GM19438 (cell line): ENCODE data around the gene USP32.

ENCODE experiments used
- ATAC-seq: cut with Tn5 transposase; IDR thresholded peaks from one replicate; pipeline ENCODE4 v1.9.1; 2021; ENCODE audit warnings: low read depth; ENCODE audit not compliant: unreplicated experiment

The USP32 gene

DNA sequence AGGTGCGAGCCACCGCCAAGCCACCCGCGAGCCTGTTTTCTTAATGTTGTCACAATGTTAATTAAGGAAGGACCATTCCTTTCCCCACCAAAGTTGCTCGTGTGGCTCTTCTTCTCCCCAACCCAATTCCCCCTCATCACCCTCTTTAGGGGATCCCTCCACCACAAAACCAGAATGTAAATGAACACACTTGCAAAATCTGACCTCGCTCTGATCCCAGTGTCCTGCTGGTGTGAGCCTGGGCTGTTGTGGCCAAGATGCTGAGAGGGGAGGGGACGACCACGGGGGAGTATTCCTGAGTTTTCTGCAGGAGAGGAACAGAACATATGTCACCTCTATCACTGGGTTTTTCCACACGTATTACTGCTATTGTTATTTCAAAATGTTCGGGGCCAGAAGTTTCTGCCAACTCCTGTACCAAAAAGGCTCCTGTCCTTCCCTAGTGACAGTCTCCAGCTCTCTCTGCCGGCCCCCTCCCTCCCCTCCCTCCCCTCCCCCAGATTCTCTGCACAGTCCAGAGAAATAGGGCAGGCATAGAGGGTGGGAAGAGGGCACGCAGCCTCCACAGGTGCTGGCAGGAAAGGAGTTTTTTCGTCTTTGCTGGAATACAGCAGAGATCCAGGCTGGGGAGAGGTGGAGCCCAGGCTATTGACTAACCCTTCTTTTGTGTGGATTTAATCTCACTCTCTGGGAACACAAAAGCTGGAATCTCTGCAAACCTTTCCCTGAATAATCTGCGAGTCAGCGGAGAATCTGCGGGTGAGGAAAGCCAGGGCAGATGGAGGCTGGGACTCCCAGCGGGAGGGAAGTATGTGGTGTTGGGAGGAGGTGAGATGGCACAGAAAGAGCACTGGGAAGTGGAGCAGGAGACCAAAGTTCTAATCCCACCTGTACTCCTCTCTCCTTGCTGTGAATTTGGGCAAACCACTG is 246.7 kb downstream of the USP32 start:
- no peak for ATAC-seq

GRCh38 chr17:60142872-60143499 is 248.9 kb downstream of the USP32 start:
- peak; percentile 48 for ATAC-seq

DNA sequence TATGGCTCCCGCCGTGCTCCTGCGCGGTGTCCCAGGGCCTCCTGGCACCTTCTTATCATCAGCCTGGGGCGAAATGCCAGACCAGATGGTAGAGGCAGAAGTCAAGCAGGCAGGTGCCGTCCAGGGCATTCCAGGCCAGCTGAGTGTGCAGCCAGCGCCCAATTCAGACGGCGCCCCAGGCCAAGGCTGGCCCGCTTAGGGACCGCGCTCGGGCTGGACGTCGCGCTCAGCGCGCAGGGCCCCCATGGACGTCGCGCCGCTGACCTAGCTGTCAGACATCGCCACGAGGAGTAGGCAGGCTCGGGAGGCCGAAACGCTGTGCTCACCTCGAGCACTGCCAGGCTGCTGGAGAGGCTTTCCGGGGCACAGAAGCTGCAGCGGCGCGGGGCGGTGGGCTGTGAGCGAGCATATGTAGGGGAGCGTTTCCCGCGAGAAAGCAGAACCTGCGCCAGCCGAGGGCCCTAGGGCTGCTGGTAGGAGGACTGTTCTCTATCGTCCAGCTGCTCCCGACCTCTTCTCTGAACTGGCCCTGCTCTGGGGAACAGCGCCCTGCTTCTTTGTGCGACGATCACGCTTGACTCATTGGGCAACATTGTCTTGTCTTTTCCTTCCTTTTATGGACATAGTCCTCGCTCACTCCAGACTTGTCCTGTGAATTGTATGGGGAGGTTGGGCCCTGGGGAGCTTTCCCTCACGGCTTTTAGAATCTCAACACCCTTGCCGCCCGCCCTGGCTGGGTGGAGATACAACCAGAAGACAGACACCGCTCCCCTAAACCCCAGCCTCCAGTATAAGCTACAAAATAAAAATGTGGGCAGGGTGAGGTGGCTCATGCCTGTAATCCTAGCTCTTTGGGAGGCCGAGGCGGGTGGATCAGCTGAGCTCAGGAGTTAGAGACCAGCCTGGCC is 250.6 kb downstream of the USP32 start:
- ATAC-seq, result no peak

GRCh38 chr17:60139438-60140285 is 252.3 kb downstream of the USP32 start:
- ATAC-seq, result no peak

DNA sequence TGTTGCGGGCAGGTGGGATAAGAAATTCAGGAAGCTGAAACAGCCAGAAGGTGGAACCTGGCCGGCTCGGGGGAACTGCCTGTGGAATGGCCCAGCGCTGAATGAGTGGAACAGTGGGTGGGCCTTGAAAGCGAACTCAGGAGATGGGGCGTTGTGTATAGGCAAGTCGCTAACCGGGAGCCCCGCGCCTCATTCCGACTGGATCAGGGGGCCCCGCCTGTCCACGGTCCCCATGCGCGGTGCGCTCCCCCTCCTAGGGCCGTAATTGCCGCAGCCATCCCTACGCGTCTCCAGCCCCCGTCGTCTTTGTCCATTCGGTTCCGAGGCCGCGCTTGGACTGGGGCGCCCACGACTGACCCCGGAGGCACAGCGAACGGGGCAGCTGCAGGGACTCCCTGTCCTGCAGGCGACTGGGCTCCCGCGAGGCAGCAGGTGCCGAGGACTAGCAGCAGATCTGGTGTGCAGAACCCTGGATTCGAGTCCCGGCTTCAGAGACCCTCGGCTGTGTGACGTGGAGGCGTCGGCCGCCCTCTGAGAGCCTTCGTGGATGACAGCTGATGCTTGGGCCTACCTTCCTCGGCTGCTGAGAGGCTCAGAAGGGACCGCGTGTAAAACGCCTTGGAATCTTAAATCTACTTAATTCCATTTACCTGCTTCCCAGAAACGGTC is 253.0 kb downstream of the USP32 start:
- no peak for ATAC-seq

- no peak for ATAC-seq
Observed at GRCh38 chr17:60137731-60138130, 254.2 kb downstream of the USP32 start.

- ATAC-seq, result no peak
Observed at GRCh38 chr17:60135951-60136666, 255.8 kb downstream of the USP32 start.

DNA sequence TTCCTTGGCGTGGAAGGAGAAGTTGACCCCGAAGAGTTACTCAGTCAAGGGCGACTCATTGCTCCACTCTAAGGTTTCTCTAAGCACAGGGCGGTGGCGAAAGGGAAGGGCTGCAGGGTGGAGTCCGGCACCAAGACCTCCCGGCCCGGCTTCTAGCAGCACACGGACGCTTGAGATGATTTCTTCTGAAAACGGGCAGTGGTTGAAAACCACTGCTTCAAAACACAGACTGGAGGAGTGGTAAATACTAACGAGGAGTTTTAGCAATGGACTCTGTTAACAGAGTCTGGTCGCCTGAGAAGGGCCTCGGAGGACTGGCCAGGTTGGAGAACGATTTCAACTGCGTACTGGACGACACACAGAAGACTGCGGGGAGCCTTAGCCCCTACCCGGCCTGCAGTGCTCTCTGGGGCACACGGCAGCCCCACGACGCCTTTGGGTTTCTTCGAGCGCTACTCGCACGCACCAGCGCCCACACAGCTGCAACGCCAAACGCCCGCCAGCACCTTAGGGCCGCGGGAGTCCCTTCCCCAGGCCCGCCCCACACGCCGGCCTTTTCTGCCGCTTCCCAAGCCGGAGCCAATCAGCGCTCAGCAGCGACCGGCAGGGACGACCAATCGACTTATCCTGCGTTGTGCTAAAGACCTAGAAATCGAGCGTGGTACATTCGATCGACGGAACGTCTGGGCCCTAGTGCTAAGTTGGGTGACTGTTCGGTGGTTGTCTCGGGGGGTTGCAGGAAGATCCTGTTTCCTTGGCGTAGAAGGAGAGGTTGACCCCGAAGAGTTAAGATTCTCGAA is 256.6 kb downstream of the USP32 start:
- peak; percentile 89 for ATAC-seq

GRCh38 chr17:60134396-60135150 is 257.4 kb downstream of the USP32 start:
- peak; percentile 13 for ATAC-seq

DNA sequence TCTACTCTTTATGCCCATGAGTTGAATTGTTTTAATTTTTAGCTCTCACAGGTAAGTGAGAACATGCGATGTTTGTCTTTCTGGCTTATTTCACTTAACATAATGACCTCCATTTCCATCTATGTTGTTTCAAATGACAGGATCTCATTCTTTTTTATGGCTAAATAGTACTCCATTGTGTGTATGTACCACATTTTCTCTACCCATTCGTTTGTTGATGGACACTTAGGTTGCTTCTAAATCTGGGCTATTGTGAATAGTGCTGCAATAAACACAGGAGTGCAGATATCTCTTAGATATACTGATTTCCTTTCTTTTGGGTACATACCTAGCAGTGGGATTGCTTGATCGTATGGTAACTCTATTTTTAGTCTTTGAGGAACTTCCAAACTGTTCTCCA is 261.5 kb downstream of the USP32 start:
- no peak for ATAC-seq

DNA sequence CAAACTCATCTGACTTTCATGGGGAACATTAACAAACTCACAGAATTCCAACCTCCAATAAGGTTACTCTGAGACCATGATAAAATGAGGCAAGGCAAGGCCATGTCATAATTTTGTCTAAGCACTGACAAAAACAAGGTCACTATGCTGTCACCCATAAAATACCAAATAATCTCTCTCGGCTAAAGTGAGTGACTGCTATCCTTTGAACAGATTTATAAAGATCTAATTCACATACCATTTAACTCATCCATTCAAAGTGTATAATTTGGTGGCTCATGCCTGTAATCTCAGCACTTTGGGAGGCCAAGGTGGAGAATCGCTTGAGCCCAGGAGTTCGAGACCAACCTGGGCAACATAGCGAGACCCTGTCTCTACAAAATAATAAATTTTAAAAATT is 262.8 kb downstream of the USP32 start:
- ATAC-seq, result no peak
